HG03558 (cell line): ENCODE data around the gene MRAP.
"Not testable (repeated sequence)": the region's sequence is repeated elsewhere in the genome, so short reads cannot be mapped to it uniquely, and the experiment has no call there.

ENCODE experiments used
- ATAC-seq: cut with Tn5 transposase; IDR thresholded peaks from one replicate; pipeline ENCODE4 v1.9.1; 2021; ENCODE audit warnings: moderate number of reproducible peaks; ENCODE audit not compliant: unreplicated experiment; ENCODE audit errors: extremely low read depth

MRAP gene

DNA sequence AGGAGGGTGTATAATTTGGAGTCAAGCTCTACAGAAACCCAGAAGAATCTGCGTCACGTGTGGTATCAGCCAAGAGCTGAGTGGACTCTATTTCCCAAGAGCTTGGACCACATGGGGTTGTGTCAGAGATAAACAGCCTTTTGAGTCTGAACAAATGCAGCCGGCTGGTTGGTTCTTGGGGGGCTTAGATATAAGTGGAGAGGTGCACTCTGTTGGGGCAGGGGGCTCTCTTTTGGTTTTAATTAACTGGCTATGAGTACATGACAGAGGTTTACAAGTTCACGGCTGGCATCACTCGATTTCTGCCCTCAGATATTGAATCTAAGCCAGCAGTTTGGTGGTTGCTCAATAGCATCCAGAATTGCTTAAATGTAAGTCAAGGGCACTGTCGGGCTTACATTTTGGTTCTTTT lies 501 bp upstream of the MRAP start:
- ATAC-seq: no peak

GRCh38 chr21:32299695-32300094 lies 1.0 kb downstream of the MRAP start:
- ATAC-seq: no peak

GRCh38 chr21:32300117-32300681 lies 1.5 kb downstream of the MRAP start:
- ATAC-seq: no peak

- ATAC-seq: no peak
Measured at GRCh38 chr21:32301596-32301995, 2.9 kb downstream of the MRAP start.

DNA sequence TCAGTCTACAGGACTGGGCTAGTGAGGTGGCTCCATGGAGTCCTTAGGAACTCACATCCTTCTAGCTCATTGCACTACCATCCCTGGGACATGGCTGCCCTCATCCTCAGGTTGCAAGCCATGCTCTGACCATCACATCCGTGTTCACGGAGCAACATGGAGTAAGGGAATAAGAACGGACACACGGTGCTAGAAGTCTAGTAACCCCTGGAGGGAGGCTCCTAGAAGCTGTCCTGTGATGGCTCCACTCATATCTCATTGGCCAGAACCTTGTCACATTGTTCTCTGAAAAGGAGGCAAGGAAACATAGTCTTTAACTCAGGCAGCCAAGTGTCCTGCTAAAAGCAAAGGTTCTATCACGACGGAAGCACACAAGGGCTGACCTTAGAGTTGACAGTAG lies 3.9 kb downstream of the MRAP start:
- no peak for ATAC-seq

DNA sequence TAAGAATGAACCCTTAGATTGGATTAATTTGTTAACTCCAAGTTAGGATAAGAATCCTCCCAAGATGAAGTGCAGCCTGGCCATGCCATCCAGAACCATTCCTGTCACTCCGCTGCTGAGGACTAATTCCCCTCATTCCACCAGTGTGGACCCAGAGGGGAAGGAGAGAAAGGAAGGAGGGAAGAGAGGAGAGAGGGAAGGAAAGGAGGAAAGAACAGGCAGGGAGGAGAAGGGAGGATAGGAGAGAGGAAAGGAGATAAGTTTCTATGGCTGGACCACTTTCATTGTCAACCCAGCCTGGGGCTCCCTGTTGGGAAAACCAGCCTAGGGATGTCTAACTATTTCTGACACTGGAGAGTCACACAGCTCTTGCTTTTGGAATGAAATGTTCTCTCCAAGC lies 4.7 kb downstream of the MRAP start:
- ATAC-seq: no peak

DNA sequence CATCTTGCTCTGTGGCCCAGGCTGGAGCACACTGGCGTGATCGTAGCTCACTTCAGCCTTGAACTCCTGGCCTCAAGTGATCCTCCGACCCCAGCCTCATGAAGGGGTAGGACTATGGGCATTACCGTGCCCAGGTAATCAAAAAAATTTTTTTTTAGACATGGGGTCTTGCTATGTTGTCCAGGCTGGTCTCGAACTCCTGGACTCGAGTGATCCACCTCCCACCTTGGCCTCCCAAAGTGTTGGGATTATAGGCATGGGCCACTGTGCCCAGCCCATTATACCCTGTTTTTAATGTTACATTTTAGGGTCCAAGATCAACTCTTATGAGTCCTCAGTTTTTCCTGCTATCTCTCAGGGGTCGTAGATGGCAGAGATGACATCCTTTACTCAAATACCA lies 6.3 kb downstream of the MRAP start:
- ATAC-seq: no peak

DNA sequence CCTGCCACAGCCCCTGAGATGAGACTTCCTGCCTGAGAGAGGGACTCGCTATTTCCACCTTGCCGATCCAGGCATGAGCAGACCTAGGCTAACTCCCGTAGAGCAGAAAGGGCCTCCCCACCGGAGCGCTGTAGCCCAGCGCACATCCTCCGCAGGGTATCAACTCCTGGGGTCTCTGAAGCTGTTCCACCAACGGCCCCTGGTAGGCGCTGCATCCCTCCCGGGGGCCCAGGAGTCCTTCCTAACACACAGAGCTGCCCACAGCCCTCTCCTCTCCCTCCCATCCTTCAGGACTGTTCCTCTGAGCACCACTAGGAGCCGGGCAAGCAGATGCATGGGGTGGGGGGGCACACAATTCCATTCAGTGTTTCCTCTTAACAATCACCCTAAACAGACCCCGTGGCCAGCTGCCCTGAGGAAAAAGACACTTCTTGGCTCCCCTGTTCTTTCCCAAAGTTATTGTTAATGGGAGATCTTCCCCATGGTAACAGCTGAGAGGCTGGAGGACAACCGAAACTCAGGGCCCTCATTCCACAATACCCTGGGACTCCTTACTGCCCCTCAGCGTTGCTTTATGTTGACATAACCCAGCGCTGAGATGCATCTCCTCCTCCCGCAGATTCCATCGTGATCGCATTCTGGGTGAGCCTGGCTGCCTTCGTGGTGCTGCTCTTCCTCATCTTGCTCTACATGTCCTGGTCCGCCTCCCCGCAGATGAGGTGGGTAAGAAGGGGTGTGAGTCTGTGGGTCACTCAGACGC lies 7.5 kb downstream of the MRAP start:
- no peak for ATAC-seq

DNA sequence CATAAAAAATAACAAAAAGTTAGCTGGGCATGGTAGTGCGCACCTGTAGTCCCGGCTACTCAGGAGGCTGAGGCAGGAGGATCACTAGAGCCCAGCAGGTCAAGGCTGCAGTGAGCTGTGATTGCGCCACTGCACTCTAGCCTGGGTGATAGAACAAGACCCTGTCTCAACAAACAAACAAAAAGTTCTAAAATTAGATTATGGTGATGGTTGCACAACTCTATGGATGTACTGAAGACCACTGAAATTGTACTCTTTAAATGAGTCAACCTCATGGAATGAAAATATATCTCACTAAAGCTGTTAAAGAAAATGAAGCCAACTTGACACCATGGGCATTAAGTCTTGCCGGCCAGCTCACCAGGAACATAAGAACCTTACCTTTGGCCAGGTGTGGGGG lies 9.1 kb downstream of the MRAP start:
- no peak for ATAC-seq

- no peak for ATAC-seq
Measured at GRCh38 chr21:32308696-32309095, 10.0 kb downstream of the MRAP start.

DNA sequence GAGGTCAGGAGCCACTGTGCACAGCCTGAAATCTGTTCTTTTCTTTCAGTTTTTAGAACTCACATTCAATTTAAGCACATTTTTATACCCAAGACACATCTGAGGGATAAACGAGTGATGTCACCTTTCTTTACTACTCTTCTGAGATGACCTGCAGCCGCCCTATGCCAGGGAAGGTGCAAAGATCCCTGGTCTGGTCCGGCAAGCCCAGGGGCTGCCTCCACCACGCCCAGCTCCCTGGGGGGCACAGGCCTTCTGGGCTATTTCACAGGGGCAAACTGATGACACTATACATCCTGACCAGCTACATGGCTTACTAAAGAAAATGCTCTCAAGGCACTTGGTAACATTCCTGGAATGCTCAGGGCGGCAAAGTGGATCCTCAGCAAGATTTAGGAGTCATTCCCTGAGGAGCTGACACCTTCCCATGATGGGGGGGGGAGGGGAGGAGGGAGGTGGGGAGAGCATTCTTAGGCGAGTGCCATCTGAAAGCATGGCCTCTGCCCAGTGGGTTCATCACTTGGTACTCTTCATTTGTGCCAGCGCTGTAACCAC lies 11.3 kb downstream of the MRAP start:
- ATAC-seq: no peak

- not testable (repeated sequence) for ATAC-seq
Measured at GRCh38 chr21:32310976-32311375, 12.3 kb downstream of the MRAP start.

- no peak for ATAC-seq
Measured at GRCh38 chr21:32311621-32312020, 13.0 kb downstream of the MRAP start.

DNA sequence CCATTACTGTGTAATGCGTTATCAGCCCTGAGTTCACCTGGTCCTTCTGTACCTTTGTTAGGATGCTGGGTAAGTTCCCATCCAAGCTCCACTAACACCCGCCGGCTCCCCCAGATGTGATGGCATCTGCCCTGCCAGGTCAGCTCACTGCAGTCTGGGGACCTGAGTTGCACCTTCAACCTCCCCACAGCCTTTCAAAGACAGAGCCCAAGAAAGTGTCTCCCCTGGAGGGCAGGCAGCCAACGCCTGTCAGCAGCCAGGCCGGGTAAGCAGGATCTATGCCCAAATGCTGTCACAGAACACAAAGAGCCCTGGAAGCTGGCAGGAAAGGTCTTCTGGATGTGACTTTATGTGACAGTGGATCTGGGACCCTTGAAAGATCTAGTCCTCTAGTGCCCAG lies 13.7 kb downstream of the MRAP start:
- no peak for ATAC-seq

- no peak for ATAC-seq
Measured at GRCh38 chr21:32312976-32313375, 14.3 kb downstream of the MRAP start.

- no peak for ATAC-seq
Measured at GRCh38 chr21:32314806-32315205, 16.2 kb downstream of the MRAP start.

GRCh38 chr21:32315511-32316281 lies 17.0 kb downstream of the MRAP start:
- no peak for ATAC-seq

DNA sequence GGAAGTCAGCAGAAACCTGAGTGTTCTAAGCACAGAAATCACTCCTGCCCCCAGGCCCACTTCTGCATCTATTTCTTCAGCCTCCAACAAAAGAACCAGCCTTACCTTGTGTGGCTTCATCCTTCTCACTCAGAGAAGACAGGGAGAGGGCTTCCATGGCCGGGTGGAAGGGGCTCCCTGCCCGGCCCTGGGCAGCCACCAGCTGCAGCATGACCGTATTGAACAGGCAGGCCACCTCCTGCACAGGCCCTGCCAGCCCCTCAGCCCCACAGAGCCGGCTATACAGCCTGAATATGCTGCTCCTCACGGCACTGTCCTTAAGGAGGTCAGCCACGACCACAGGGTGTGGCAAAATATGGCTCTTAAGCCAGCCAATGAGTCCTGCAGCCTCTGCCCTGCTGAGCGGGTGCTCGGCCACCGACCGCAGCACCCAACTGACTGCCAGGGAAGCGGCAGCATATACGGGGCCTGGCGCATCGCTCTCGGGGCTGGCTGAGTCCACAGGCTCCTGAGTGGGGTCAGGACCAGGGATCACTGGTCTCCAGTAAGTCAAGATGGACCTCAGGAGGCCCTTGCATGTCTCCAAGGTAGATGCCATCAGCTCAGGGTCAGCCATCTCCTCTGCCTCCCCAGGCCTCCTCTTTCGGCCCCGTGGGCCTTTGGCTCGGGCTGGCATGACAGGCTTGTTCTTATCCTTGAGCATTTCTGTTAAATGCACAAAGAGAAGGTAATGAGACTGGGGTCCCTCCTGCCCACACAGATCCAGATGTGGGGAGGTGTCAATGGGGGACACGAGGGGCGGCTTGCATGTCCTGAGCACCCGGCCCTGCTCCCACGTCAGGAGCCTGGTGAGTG lies 17.9 kb downstream of the MRAP start:
- no peak for ATAC-seq

DNA sequence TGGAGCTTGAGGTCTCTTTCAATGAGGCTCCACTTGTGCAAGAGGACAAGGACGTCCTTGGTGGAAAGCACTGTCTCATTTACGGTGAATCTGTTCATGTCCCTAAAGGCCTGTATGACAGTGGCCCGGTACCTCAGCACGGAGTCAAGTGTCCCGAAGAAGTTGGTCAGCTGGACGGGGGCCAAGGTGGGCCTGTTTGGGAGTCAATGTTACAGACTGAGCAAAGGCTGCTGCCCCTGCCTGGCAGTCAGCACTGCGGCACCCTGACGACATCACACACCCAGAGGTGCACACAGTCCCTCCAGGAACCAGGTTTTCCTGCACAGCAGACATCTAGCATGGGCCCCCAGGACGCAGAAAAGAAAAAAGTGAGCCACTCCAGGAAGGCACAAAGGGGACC lies 19.1 kb downstream of the MRAP start:
- ATAC-seq: no peak

GRCh38 chr21:32319012-32319411 lies 20.4 kb downstream of the MRAP start:
- no peak for ATAC-seq
